Measurements from ENCODE around the gene NUP214.

- TF ChIP-seq HOXA7 (CRISPR knock-in tag; IDR thresholded peaks at IDR 0.05; ENCODE audit: borderline replicate concordance) (no peak), CTCF (tag by site-specific recombination; IDR thresholded peaks at IDR 0.05) (no peak), ZBTB7A (tag by site-specific recombination; IDR thresholded peaks at IDR 0.05; ENCODE audit: low read depth) (no peak), YY1 (tag by site-specific recombination; IDR thresholded peaks at IDR 0.05) (no peak), ZBTB11 (tag by site-specific recombination; conservative IDR thresholded peaks at IDR 0.05; ENCODE audit: low read depth) (no peak), IKZF3 (tag by site-specific recombination; IDR thresholded peaks at IDR 0.05) (no peak), ZFP3 (tag by site-specific recombination; IDR thresholded peaks at IDR 0.05; ENCODE audit: low read depth) (no peak), PRDM2 (tag by site-specific recombination; IDR thresholded peaks at IDR 0.05; ENCODE audit: borderline replicate concordance) (no peak), ZNF843 (tag by site-specific recombination; IDR thresholded peaks at IDR 0.05) (no peak), ZNF335 (tag by site-specific recombination; conservative IDR thresholded peaks at IDR 0.05) (no peak), ZNF48 (tag by site-specific recombination; IDR thresholded peaks at IDR 0.05) (no peak)
Observed at GRCh38 chr9:131153595-131153994, 28.2 kb downstream of the NUP214 start.
